ENCODE data around the gene TNNT1. TPM values are rescaled to one million over a fixed set of nuclear protein-coding genes. Genes with fewer than 3 reads are reported as not detected.
A peak's percentile ranks its signal among the peaks of the same experiment; 100 is the strongest.
"Not testable (repeated sequence)": the region's sequence is repeated elsewhere in the genome, so short reads cannot be mapped to it uniquely, and the experiment has no call there.

Gene TNNT1
- total RNA-seq, 1 experiment from 2014 or later, result 42.4 TPM

DNA sequence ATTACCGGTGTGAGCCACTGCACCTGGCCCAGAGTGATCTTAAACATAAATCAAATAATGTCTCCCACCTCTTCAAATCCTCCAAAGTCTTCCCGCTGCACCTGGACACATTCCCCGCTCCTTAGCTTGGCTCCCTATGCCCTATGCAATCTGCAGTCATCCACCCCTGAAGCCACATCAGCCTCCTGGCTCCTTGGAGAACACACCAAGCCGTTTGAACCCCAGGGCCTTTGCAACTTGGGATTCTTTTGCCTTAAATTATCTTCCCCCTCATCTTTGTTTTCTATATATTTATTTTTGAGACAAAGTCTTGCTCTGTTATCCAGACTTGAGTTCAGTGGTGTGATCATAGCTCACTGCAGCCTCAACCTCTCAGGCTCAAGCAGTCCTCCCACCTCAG, 20.1 kb upstream of the TNNT1 start:
- no peak for DNase-seq (ENCODE audit: low read depth)

- peak; percentile 98 for DNase-seq (ENCODE audit: low read depth)
These were observed 17.7 kb upstream of the TNNT1 start, which contains the start of gene DNAAF3 for GRCh38 chr19:55166530-55167268. Gene DNAAF3 (minus strand): TSS chr19:55166613. CDS start chr19:55166413, 200 bp downstream.

- peak; percentile 71 for DNase-seq (ENCODE audit: low read depth)
These were observed 17.0 kb upstream of the TNNT1 start for GRCh38 chr19:55165952-55166529.

DNA sequence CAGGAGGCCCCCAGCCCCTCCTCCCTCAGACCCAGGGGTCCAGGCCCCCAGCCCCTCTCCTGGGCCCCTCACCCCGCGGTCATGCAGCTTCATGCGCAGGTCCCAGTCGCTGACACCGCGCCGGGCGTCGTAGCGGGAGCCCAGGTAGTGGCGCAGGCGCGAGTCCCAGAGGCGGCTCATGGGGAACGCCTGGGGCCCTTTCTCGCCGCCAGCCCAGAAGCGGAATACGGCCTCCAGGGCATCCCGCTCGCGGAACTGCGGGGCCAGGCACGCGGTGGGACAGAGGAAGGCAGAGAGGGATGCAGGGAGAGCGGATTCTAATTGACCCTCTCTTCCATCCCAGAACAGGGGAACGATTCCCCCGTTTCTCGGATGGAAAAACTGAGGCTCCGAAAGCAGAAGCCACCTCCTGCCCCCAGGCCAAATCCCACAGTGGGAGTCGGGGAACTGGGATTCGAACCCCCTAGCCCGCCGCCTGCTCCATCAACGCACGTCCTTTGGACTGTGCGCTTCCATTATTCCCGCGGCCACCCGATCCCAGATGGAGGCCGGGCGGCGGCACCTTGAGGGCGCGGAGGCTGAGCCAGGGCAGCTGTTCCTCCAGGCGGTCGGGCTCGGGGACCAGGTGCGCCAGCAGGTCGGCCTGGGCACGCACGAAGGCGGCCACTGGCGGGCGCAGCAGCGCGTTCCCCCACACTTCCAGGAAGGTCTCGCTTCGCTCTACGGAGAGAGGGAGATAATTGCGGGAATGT, 12.7 kb upstream of the TNNT1 start:
- DNase-seq (ENCODE audit: low read depth), result no peak

- no peak for DNase-seq (ENCODE audit: low read depth)
These were observed 12.0 kb upstream of the TNNT1 start for GRCh38 chr19:55160986-55161365.

GRCh38 chr19:55160128-55160985, 11.4 kb upstream of the TNNT1 start:
- DNase-seq (ENCODE audit: low read depth), result peak; percentile 80

DNA sequence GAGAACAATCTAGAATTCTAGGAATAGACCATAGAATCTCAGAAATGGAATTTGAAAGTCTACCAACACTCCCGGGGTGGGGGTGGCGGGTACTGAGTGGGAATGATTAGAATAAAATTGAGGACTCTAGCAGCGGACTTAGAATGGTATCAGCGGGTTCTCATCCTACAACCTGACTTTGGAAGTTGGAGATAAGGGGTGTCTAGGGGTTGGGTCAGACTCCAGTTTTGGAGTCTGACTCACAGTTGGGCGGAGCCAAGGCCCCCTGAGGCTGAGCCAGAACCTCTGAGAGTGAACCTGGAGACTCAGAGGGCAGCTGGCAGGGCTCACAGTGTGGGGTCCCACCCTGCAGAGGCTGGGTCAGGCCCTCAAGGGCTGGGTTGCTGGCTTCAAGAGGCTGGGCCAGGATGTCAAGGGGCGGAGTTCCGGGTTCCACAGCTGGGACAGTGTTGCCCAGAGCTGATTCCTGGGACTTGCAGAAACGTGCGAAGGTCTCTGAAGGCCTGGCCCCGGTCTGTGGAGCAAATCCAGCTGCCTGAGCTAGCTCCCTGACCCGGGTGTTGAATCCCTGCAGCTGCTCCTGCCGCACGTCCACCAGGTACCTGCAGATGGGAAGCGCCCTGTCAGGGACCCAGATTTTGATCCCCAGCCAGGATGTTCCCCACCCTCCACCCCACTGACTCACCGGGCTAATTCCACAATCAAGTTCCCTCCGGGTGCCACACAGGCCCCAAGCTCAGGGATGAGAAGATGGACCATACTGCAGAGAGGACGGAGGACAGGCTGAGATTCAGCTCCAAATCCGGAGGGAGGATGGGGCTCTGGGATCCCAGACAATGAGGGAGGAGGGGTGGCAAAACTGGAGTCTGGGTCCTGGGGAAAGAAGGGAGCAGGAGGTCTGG, 10.1 kb upstream of the TNNT1 start:
- peak; percentile 83 for DNase-seq (ENCODE audit: low read depth)

DNA sequence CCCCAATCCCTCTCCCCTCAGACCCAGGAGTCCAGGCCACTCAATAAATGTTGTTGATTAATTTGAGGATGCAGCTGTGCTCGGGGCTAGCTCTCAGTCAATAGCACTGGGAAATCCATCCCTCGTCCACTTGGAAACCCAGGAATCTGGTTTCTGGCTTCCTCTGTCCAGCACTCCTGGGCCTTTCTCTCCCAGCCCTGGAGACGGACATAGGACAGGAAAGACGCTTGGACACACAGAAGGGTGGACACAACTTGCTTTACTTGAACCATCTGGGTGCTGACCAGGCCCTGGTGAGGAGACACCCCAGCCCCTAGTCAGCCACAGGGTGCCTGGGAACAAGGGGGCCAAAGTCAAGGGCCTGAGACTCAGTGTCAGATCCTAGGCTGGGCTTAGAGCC, 9.4 kb upstream of the TNNT1 start:
- no peak for DNase-seq (ENCODE audit: low read depth)

DNA sequence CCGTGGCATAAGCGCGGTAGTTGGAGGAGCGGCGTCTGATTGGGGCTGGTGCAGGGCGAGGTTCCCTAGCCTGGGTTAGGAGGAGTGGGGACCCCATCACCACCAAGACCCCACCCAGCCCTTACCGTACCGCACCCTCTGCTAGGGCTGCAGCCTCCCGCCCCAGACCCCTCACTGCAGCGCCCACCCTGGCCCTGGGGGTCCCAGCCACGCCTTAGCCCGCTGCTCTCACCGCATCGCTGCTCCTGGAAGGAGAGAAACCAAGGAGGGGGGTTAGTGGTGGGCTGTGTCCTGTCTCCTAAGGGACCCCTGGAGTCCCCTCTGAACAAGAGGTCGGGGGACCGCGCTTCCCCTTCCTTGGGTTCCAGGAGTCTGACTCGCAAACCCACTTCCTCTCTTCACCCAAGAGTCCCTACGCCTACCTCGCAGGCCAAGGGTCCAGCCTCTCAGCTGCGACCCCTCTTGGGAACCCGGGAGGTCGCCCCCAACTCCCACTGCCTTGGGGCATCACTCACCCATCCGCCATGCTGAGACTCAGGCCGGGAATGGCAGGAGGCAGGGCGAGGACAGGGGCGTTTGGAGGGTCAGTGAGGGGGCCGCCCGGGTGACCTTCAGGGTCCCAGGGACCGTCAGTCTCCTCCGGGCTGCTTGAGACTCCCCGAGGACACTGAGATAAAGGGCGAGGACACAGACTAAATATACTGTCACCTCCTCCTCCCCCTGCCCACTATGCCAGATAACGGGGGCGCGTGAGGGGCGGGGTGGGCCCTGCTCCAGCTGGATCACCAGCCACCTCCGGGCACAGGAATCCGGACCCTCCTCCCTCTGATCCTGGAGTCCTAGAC, 8.3 kb upstream of the TNNT1 start, which contains the start of gene TNNI3:
TNNI3 (minus strand) TSS at position 669 of the 845 bp plus-strand sequence; CDS start at position 526, 143 bp downstream.
- no peak for DNase-seq (ENCODE audit: low read depth)

GRCh38 chr19:55156202-55157063, 7.4 kb upstream of the TNNT1 start:
- DNase-seq (ENCODE audit: low read depth), result peak; percentile 63

- DNase-seq (ENCODE audit: low read depth), result not testable (repeated sequence)
These were observed 6.8 kb upstream of the TNNT1 start for GRCh38 chr19:55155784-55156183.

GRCh38 chr19:55153652-55154264, 4.8 kb upstream of the TNNT1 start:
- no peak for DNase-seq (ENCODE audit: low read depth)

DNA sequence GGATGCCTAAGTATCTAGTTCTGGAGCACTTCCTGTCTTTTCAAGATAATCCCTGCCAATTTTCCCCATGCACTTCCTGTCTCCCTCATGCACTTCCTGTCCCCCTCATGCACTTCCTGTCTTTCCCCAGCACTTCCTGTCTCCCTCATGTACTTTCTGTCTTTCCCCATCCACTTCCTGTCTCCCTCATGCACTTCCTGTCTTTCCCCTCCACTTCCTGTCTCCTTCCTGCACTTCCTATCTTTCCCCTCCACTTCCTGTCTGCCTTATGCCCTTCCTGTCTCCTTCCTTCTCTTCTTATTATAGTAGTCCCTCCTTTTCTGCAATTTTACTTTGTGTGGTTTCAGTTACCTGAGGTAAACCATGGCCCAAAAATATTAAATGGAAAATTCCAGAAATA, 3.0 kb upstream of the TNNT1 start:
- DNase-seq (ENCODE audit: low read depth), result no peak

- no peak for DNase-seq (ENCODE audit: low read depth)
These were observed 1.3 kb downstream of the TNNT1 start for GRCh38 chr19:55147545-55148251.

DNA sequence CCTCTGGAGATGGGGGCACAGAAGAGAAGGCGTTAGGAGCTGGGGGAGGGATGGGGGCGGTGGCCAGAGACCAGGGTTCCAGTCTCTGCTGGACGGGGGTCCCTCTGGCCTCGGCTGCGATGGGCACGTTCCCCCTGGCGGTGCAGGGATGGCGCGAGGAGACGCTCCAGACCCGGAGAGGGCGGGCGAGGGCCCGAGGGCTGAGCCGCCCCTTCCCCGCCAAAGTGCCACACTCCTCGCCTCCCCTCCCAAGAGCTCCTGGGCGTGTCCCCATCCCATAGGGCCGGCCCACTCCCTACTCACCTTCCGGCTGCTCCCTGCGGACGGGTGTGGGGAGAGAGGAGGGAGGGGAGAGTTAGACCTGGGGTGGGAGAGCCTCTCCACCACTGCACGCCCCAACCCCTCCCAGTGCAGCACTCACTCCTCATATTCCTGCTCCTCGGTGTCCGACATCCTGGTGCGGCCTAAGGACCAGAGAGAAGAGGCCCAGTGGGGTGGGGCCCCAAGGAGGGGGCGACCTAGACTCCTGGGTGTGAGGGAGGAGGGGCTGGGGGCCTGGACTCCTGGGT, 2.2 kb downstream of the TNNT1 start:
- DNase-seq (ENCODE audit: low read depth), result peak; percentile 49

- peak; percentile 45 for DNase-seq (ENCODE audit: low read depth)
These were observed 2.8 kb downstream of the TNNT1 start for GRCh38 chr19:55146078-55146704.

DNA sequence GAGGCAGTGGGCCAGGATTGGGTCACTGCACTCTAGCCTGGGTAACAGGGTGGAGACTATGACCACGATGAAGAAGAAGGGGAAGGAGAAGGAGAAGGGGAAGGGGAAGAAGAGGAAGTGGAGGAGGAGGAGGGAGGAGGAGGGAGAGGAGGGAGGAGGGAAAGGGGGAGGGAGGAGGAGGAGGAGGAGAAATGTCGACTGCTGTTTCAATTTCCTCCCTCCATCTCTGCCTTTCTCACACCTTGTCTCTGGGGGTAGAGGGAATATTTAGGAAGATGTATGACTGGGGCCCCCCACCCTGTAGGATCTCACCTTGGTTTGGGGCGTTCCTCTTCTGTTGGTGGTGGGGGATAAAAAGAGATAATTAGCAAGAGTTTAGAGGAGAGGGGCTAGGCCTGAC, 3.8 kb downstream of the TNNT1 start:
- DNase-seq (ENCODE audit: low read depth), result no peak
